Kidney tubule cell (primary cell): ENCODE measurements around the gene KCTD2.
"Not testable (repeated sequence)": the region's sequence is repeated elsewhere in the genome, so short reads cannot be mapped to it uniquely, and the experiment has no call there.

Source experiments
- DNase-seq: peaks from one replicate; pipeline ENCODE4 v3.0.0-alpha.2; 2018; ENCODE audit warnings: low spot score

Gene KCTD2

GRCh38 chr17:75051941-75052340 lies 4.9 kb downstream of the KCTD2 start:
- no peak for DNase-seq

- DNase-seq: peak; percentile 21
Measured at GRCh38 chr17:75059369-75060345, 12.6 kb downstream of the KCTD2 start.

GRCh38 chr17:75060434-75061054 lies 13.5 kb downstream of the KCTD2 start:
- DNase-seq: no peak

- no peak for DNase-seq
Measured at GRCh38 chr17:75061055-75061438, 14.0 kb downstream of the KCTD2 start.

GRCh38 chr17:75061618-75062017 lies 14.6 kb downstream of the KCTD2 start:
- no peak for DNase-seq

GRCh38 chr17:75063201-75063600 lies 16.2 kb downstream of the KCTD2 start:
- DNase-seq: no peak

GRCh38 chr17:75063626-75064025 lies 16.6 kb downstream of the KCTD2 start:
- DNase-seq: no peak

- DNase-seq: no peak
Measured at GRCh38 chr17:75064040-75064439, 17.0 kb downstream of the KCTD2 start.

- DNase-seq: no peak
Measured at GRCh38 chr17:75064460-75064859, 17.4 kb downstream of the KCTD2 start.

- no peak for DNase-seq
Measured at GRCh38 chr17:75064867-75065561, 18.0 kb downstream of the KCTD2 start.

- DNase-seq: peak; percentile 55
Measured at GRCh38 chr17:75065562-75066151, 18.6 kb downstream of the KCTD2 start.

GRCh38 chr17:75067856-75068255 lies 20.8 kb downstream of the KCTD2 start:
- DNase-seq: no peak

- no peak for DNase-seq
Measured at GRCh38 chr17:75068750-75069149, 21.7 kb downstream of the KCTD2 start.

GRCh38 chr17:75069783-75070182 lies 22.8 kb downstream of the KCTD2 start:
- no peak for DNase-seq

GRCh38 chr17:75071478-75072271 lies 24.6 kb downstream of the KCTD2 start:
- not testable (repeated sequence) for DNase-seq

GRCh38 chr17:75072909-75073308 lies 25.9 kb downstream of the KCTD2 start:
- DNase-seq: not testable (repeated sequence)

GRCh38 chr17:75073618-75074047 lies 26.6 kb downstream of the KCTD2 start:
- no peak for DNase-seq

- no peak for DNase-seq
Measured at GRCh38 chr17:75074532-75074931, 27.5 kb downstream of the KCTD2 start.

- no peak for DNase-seq
Measured at GRCh38 chr17:75075597-75076336, 28.7 kb downstream of the KCTD2 start.

- no peak for DNase-seq
Measured at GRCh38 chr17:75077072-75077495, 30.1 kb downstream of the KCTD2 start.
